HG03442 (cell line): ENCODE measurements around the gene KASH5.

ENCODE experiments used
- ATAC-seq: cut with Tn5 transposase; IDR thresholded peaks from one replicate; pipeline ENCODE4 v1.9.1; 2021; ENCODE audit warnings: mild to moderate bottlenecking, moderate library complexity; ENCODE audit not compliant: unreplicated experiment

KASH5 gene

DNA sequence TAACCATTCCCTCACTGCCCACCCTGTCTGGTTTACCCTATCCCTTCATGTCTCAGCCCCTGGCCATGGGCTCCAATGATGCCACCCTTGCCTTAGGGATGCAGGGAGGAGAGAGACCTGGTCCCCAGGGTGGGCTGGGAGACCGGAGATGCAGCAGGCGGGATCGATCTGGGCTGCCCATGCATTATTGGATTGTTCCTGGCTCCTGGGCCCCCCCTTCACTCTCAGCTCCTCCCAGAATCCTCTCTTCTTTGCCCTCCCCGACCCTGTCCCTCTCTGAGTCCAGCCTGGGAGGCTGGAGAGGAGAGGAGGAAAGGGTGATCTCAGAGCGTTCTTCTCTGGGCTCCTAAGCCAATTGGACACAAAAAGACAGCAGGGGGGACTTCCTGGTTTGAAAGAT lies 5.8 kb downstream of the KASH5 start:
- no peak for ATAC-seq

GRCh38 chr19:49395581-49396407 lies 7.7 kb downstream of the KASH5 start:
- ATAC-seq = no peak

DNA sequence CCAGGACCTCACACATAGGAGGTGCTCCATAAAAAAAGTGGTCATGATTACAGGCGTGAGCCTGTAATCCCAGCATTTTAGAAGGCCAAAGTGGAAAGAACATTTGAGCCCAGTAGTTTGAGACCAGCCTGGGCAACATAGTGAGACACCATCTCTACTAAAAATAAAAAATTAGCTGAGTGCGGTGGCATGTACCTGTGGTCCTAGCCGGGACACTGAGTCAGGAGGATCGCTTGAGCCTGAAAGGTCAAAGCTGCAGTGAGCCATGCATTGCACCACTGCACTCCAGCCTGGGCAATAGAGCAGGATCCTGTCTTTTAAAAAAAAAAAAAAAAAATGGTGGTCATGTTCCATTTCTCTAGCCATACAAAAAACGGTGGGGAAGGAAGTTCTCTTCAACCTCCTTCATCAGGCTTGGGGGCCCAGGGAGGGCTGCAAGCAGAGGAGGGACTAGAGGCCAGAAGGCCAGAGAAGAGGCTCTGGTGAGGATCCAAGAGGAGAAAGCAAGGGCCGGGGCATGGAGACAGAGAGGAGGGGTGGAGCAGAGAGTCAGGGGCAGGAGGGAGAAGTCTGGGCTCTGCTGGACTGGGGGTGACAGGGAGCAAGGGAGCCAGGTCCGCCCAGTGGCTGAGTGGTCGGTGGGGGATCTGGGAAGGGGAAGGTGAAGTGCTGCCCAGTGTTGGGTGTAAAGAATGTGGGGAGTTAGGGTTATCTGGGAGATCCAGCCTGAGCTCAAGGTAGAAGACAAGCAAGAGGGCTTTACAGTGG lies 8.9 kb downstream of the KASH5 start:
- no peak for ATAC-seq

- ATAC-seq = no peak
These were observed 10.1 kb downstream of the KASH5 start for GRCh38 chr19:49398001-49398615.

GRCh38 chr19:49398931-49399330 lies 10.9 kb downstream of the KASH5 start:
- ATAC-seq = no peak

GRCh38 chr19:49400029-49400428 lies 12.0 kb downstream of the KASH5 start:
- no peak for ATAC-seq

GRCh38 chr19:49403404-49404187 lies 15.5 kb downstream of the KASH5 start:
- ATAC-seq = no peak

DNA sequence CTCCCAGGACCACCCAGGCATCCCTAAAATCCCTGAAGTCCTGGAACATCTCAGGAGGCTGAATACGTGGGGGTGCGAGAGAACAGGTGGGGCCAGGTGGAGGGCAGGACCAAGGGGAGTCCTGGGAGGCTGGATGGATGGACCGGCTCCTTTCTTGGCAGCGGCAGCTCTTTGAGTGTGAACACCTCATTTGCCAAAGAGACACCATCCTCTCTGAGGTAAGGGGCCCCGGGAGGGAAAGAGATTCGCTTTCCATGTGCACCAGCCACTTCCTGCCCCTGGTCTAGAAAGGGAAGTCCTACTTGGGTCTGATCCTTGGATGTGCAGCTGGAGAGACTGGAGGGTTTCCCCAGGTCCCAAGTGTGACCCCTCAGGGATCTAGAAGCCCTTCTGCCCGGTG lies 19.0 kb downstream of the KASH5 start:
- ATAC-seq = no peak

GRCh38 chr19:49407482-49408015 lies 19.5 kb downstream of the KASH5 start:
- ATAC-seq = no peak

- ATAC-seq = no peak
These were observed 20.9 kb downstream of the KASH5 start for GRCh38 chr19:49408816-49409440.

DNA sequence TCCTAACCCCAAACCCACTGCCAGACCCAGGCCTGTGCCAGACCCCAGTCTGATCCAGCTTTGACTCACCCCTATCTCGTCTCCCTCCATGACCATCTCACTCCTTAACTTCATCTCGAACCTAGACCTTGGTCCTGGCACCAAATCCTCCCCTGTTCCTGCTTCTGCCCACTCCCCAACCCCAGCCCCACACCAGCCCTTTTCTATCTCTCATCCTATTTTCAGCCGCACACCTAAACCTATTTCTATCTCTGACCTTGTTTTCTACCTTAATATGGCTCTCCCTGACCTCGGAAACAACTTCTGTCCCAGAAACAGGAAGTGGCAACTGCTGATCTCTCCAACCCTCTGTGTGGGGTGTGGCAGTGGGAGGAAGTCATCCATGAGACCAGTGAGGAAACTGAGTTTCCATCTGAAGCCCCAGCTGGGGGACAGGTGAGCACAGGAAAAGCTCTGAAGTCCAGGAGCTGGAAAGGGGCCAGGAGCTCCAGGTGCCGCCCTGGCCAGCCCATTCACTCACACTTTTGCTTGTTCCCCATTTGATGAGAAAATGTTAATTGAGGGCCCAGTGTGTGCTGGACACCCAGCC lies 21.5 kb downstream of the KASH5 start:
- ATAC-seq = no peak

- ATAC-seq = no peak
These were observed 23.8 kb downstream of the KASH5 start for GRCh38 chr19:49411681-49412326.

DNA sequence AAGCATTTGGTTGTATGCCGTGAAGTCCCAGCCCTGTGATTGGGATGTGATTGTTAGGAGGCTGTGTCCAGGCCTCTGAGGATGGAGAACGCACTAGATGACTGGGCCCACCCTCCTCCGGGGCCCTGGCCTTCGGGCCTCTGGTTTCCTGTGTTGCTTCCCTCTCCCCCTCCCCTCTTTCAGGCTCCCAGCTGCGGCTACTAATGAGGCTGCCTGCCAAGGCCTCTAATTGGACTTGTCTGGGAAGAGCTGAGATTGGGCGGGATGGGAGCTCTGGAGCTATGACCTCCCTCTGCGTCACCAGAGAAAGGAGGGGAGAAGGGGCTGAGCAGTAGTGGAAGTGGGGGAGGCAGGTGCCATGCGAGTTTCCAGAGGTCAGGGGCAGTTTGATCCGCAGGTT lies 25.3 kb downstream of the KASH5 start:
- no peak for ATAC-seq

DNA sequence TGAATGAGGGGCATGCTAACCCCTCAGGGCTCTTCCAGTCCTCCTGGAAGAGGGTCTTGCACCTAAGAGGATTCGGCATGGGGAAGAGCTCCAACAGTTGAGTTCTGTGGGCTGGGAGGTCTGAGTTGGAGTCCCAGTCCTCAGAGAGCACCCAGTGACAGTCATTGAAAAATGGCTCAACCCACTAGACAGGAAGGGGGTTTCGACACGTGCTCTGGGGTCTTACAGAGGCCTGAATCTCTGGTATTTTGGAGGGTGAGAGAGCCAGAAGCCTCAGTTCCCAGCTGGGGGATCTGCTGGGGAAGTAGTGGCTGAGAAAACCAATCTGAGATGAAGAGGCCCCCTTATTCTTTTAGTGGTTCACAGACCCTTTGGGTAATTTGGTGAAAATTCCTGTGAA lies 26.2 kb downstream of the KASH5 start:
- no peak for ATAC-seq

GRCh38 chr19:49415102-49415809 lies 27.2 kb downstream of the KASH5 start:
- no peak for ATAC-seq

DNA sequence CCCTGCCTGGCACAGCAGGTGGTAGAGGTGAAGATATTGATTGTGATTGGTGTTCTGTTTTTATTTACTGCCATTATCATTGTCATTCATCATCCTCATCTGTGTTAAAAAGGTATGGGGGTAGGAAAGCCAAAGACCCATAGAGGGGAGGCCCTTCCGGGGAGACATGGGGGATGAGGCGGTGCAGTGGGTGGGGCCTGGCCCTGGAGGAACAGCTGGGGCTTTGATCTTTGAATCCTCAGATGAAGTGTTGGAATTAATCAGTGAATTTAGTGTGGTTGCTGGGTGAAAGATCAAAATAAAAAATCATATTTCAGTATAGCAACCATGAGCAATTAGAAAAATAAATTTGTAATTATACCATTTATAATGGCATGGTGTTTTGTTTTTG lies 27.8 kb downstream of the KASH5 start:
- no peak for ATAC-seq

GRCh38 chr19:49417088-49417487 lies 29.0 kb downstream of the KASH5 start:
- ATAC-seq = no peak

- ATAC-seq = no peak
These were observed 30.5 kb downstream of the KASH5 start for GRCh38 chr19:49418511-49418910.

DNA sequence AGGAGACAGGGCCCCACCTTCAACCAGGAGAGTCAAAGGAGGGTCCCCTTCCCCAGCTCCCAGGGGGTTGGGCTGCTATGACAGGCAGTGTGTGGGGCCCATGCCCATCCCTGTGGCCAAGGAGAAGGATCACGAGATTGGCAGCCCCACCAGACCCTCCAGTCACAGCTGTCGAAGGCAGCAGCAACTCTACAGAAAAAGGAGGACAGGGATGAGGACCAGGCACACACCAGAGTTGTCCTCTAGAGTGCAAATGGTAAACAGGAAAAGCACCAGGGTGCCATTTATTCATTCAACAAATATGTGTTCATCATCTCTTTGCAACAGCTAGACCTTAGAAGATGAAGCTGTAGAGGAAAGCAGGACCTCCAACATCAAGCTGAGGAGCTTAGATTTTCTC lies 31.1 kb downstream of the KASH5 start:
- ATAC-seq = no peak
